Stimulated activated CD8-positive, alpha-beta memory T cell treated with anti-CD3 and anti-CD28 coated beads, Interleukin-7, amount 100 ng/mL, for 24 hours (primary cell): ENCODE data around the gene SLC25A6.
"Not testable (repeated sequence)": the region's sequence is repeated elsewhere in the genome, so short reads cannot be mapped to it uniquely, and the experiment has no call there.

Experiments
- DNase-seq: peaks from one replicate; pipeline ENCODE4 v3.0.0-alpha.2; 2020; ENCODE audit warnings: low read depth

The SLC25A6 gene

GRCh38 chrX:1354036-1355019 lies 37.6 kb downstream of the SLC25A6 start:
- no peak for DNase-seq

DNA sequence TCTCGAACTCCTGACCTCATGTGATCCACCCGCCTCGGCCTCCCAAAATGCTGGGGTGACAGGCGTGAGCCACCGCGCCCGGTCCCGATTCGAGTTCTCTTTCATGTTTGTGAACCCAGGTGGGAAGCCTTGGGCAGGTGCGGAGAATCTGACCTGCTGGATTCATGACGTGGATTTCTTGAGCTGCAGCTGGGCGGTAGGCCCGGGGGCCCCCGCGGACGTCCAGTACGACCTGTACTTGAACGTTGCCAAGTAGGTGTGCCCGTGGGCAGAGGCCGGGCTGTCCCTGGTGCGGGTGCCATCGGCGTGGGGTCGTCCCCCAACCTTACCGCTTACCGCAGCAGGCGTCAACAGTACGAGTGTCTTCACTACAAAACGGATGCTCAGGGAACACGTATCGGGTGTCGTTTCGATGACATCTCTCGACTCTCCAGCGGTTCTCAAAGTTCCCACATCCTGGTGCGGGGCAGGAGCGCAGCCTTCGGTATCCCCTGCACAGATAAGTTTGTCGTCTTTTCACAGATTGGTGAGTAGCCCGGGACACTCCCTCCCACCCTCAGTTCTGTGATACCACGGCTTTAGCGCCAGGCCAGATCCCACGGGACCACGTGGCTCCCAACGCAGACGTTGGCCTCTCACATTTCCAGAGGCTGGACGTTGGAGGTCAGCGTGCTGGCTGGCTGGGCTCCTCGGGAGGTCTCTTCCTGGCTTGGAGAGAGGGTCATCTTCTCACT lies 39.8 kb downstream of the SLC25A6 start:
- no peak for DNase-seq

DNA sequence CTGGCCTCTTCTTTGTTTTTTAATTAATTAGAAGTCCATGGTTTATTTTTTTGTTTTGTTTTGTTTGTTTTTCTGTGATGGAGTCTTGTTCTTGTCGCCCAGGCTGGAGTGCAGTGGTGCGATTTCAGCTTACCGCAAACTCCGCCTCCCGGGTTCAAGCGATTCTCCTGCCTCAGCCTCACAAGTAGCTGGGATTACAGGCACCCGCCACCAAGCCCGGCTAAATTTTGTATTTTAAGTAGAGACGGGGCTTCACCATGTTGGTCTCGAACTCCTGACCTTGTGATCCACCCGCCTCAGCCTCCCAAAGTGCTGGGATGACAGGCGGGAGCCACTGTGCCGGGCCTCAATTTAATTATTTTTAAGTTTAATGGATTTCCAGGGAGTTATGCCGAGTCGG lies 42.3 kb downstream of the SLC25A6 start:
- not testable (repeated sequence) for DNase-seq

- no peak for DNase-seq
Measured at GRCh38 chrX:1341545-1342184, 50.2 kb downstream of the SLC25A6 start.

- no peak for DNase-seq
Measured at GRCh38 chrX:1336948-1337779, 54.7 kb downstream of the SLC25A6 start.

DNA sequence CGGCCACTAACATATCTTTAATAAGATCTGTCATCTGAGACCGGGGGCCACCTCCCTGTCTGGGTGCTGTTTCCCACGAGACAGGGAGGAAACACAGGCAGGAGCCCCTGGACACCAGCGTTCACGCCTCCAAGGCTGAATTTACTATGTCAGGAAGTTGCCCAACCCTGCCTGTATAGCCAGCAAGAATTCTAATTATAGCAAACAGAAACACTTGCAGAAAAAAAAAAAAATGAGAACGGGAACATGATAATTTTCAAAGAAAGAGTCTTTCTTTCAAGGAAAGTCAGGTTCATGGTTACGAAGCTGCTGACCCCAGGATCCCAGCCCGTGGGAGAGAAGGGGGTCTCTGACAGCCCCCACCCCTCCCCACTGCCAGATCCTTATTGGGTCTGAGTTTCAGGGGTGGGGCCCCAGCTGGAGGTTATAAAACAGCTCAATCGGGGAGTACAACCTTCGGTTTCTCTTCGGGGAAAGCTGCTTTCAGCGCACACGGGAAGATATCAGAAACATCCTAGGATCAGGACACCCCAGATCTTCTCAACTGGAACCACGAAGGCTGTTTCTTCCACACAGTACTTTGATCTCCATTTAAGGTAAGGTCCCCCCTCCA lies 55.5 kb downstream of the SLC25A6 start, which contains the start of gene IL3RA:
Gene IL3RA, plus strand, starts transcription at position 455 of the 613 bp plus-strand sequence. CDS start 4,981 bp downstream, outside the sequence.
- DNase-seq: no peak
